Osteocyte (in vitro differentiated cells): Measurements from ENCODE around the gene MTA1. TPM values are rescaled to one million over a fixed set of nuclear protein-coding genes. Genes with fewer than 3 reads are reported as not detected.

Experiments
- DNase-seq: peaks from one replicate; pipeline ENCODE4 v3.0.0; 2021; ENCODE audit warnings: mixed read lengths; ENCODE audit not compliant: unreplicated experiment; ENCODE audit errors: extremely low spot score
- H3K27ac Mint-ChIP-seq: one replicate; pipeline ENCODE4 v1.8.0; 2021; ENCODE audit warnings: mild to moderate bottlenecking, mixed read lengths; ENCODE audit not compliant: unreplicated experiment
- H3K27me3 Mint-ChIP-seq: one replicate; pipeline ENCODE4 v1.8.0; 2021; ENCODE audit warnings: mixed read lengths; ENCODE audit not compliant: unreplicated experiment
- H3K36me3 Mint-ChIP-seq: one replicate; pipeline ENCODE4 v1.8.0; 2021; ENCODE audit warnings: mixed read lengths; ENCODE audit not compliant: unreplicated experiment
- H3K4me1 Mint-ChIP-seq: one replicate; pipeline ENCODE4 v1.8.0; 2021; ENCODE audit warnings: mixed read lengths; ENCODE audit not compliant: unreplicated experiment
- H3K4me3 Mint-ChIP-seq: one replicate; pipeline ENCODE4 v1.8.0; 2021; ENCODE audit warnings: mild to moderate bottlenecking, moderate library complexity, mixed read lengths; ENCODE audit not compliant: unreplicated experiment
- H3K9me3 Mint-ChIP-seq: one replicate; pipeline ENCODE4 v1.8.0; 2021; ENCODE audit warnings: mixed read lengths; ENCODE audit not compliant: unreplicated experiment
- CTCF ChIP-seq: fragments of 200-600 bp; sonication (generic); IDR thresholded peaks from 2 replicates; pipeline ENCODE4 v1.5.0; 2021; ENCODE audit warnings: antibody characterized with exemption, mild to moderate bottlenecking, moderate library complexity
- total RNA-seq: library from RNA; stranded (reverse); gene quantifications from 2 replicates; pipeline ENCODE4 v1.2.1, GENCODE V29; 2021

The MTA1 gene
- total RNA-seq, 1 donor from 2014 or later = 132 TPM

GRCh38 chr14:105482486-105483110, 63.0 kb downstream of the MTA1 start:
- H3K27ac Mint-ChIP-seq = peak overlapping the region; percentile 100
- no peak for DNase-seq
- H3K27me3 Mint-ChIP-seq = no peaks in the 10 kb centered on the region
- no peaks in the 10 kb centered on the region for H3K9me3 Mint-ChIP-seq
- peaks cover 60% of the 10 kb centered on the region for H3K4me1 Mint-ChIP-seq
- no peak for TF ChIP-seq CTCF
- peaks cover 2% of the 10 kb centered on the region for H3K36me3 Mint-ChIP-seq
- H3K4me3 Mint-ChIP-seq = peak overlapping the region; percentile 63

DNA sequence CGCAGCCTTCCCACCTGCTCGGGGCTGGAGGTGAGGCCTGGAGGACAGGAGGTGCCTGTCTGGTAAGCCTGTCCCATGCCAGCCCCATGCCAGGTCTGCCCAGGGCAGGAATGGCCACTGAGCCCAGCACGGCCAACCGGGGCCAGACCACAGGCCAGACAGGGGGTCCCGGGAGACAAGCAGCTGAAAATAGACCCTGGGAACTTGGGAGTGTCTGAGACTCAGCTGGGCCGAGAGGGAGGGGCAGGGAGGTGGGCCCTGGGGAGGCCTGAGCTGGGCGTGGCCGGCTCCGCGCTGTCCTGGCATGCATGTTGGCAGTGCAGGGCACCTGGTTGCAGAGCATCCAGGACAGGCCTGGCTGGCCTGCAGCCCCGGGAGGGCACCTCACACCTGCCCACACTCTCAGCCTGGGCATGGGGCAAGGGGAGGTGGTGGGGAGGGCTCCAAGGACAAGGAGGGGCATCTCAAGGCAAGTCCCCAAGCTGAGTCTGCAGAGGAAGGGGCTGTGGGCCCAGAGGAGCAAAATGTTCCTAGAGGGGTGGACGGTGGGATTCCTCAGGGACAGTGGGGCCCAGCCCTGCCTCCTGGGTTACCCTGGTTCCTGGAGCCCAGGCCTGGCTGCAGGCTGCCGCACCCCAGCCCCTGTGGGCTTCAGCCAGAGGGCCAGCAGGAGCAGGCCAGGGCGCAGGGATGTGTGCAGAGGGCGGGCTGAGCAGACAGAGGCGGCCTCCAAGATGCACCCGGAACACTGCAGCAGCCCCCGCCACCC, 63.9 kb downstream of the MTA1 start:
- Mint-ChIP-seq H3K36me3 (peaks cover 2% of the 10 kb centered on the region), H3K27ac (peak overlapping the region; percentile 100), H3K4me3 (peak overlapping the region; percentile 40), H3K9me3 (no peaks in the 10 kb centered on the region), H3K4me1 (peaks cover 60% of the 10 kb centered on the region), H3K27me3 (no peaks in the 10 kb centered on the region)
- DNase-seq = no peak
- TF ChIP-seq CTCF = no peak

DNA sequence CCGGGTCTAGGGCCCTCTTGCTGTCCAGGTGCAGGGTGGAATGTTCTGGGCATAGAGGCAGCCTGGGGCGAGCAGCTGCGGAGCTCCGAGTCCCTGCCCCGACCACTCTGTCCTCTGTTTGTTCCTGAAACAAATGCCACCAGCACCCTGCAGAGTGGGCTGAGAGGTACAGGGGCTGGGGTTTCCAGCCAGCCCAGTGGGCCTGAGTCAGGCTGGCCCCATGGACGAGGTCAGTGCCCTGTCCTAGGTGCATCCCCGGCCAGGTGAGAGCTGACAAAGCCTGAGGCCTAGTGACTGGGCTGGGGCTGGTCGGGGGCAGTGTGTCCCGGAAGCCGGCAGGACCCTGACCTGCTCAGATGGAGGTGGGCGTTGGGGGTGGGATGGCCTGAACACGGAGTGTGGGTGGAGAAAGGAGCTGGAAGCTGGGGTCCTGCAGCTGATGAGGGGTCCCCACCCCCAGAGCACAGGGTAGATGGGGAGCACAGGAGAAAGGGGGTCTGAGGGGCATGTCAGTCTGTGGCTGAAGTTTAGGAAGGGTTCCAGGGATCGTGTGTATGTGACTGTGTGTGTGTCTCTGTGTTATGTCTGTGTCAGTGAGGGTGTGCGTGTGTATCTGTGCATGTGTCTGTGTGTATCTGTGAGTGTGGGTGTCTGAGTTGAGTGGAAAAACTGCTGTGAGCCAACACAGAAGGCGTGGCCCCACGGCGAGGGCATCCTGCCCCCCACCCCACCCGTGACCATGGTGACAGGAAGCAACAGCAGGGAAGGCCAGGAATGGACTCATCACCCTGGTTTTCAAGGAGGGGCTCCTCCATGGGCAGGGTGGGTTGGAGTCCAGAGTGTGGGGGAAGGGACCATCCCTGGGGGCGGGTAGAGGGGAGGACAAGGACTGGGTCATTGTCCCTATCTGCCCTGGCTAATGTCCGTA, 64.7 kb downstream of the MTA1 start:
- no peaks in the 10 kb centered on the region for H3K9me3 Mint-ChIP-seq
- H3K36me3 Mint-ChIP-seq = peaks cover 2% of the 10 kb centered on the region
- peak overlapping the region; percentile 100 for H3K27ac Mint-ChIP-seq
- peaks cover 64% of the 10 kb centered on the region for H3K4me1 Mint-ChIP-seq
- DNase-seq = no peak
- no peaks in the 10 kb centered on the region for H3K27me3 Mint-ChIP-seq
- H3K4me3 Mint-ChIP-seq = peak overlapping the region; percentile 2
- TF ChIP-seq CTCF = no peak

DNA sequence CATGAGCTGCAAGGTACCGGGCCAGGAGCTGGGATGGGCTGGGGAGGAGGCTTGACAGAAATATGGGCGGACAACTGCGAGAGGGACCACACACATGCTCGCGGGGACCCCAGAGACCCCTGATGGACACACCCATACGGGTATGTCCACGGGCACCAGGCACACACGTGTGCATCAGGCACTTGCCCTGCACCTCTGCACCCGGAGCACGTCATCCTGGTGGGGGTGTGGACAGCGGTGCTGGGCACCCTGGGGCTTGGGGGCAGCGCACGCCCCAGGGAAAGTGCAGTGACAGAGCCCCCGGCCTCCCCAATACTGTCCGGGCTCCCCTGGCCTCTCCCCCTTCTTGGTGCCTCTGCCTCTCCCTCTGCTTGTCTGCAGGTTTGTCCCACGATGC, 65.4 kb downstream of the MTA1 start:
- peak overlapping the region; percentile 100 for H3K27ac Mint-ChIP-seq

More for the DNA sequence above, 65.4 kb downstream of the MTA1 start:
- Mint-ChIP-seq H3K4me1 (peaks cover 62% of the 10 kb centered on the region), H3K27me3 (no peaks in the 10 kb centered on the region), H3K9me3 (no peaks in the 10 kb centered on the region), H3K4me3 (no peak overlapping the region), H3K36me3 (no peaks in the 10 kb centered on the region)
- no peak for DNase-seq
- no peak for TF ChIP-seq CTCF
